SKM-1 treated with dmso at 0.1 percent for 144 hours (cell line): ENCODE measurements around the gene DYNLT5.
"Not testable (repeated sequence)": the region's sequence is repeated elsewhere in the genome, so short reads cannot be mapped to it uniquely, and the experiment has no call there.

Experiments used
- DNase-seq: peaks from one replicate; lab custom pipeline; 2025; ENCODE audit not compliant: unreplicated experiment; lab: John Stamatoyannopoulos, UW

Gene DYNLT5

DNA sequence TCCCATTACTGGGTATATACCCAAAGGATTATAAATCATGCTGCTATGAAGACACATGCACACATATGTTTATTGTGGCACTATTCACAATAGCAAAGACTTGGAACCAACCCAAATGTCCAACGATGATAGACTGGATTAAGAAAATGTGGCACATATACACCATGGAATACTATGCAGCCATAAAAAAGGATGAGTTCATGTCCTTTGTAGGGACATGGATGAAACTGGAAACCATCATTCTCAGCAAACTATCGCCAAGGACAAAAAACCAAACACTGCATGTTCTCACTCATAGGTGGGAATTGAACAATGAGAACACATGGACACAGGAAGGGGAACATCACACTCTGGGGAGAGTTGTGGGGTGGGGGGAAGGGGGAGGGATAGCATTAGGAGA lies 33.5 kb downstream of the DYNLT5 start:
- DNase-seq: not testable (repeated sequence)

DNA sequence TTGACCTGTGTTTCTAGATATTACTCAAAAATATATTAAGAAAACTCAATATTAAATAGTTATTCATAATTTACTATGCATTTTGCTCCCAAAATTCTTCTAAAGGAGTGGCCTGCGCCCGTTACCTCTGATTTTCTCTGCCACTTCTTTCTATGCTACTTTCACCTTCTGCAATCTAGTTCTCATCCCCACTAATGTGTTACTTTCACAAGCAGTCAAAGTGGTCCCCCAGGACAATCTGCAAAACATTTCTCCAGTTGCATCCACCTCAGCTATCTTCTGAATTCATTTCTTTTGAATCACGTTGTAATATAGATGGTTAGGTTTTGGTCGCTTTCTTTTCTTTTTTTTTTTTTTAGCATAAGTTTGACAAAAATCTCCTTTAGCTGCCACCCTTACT lies 35.4 kb downstream of the DYNLT5 start:
- no peak for DNase-seq

DNA sequence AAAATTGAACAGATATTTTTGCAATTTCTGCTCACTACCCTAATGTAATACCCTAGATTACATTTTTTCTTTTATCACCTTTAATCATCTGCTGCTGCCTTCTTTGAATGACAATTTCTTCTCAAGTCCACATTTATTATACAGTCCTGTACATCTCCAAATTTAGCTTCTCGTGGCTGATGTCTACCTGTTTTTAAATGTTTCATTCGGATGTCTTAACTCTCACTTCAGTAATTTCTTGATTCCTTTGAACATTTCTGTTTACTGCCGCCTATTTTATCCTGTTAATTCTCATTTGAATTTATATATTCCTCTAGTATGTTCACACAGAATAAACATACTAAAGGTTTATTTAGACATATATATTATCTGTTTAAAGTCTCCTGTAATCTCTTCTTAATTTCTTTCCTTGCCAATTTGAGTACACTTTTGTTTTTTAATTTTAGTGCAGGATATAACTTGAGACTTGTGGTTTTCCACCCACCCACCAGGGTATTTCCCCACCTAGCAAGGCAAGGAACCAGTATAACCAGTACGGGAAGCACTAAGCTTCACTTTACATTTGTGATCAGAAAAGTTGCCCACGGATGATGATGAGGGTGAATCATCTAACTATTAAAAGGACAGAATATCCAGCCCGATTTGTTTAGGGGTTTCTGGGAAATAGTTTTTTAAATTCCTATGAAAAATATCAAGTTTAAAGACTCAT lies 36.1 kb downstream of the DYNLT5 start:
- DNase-seq: no peak

DNA sequence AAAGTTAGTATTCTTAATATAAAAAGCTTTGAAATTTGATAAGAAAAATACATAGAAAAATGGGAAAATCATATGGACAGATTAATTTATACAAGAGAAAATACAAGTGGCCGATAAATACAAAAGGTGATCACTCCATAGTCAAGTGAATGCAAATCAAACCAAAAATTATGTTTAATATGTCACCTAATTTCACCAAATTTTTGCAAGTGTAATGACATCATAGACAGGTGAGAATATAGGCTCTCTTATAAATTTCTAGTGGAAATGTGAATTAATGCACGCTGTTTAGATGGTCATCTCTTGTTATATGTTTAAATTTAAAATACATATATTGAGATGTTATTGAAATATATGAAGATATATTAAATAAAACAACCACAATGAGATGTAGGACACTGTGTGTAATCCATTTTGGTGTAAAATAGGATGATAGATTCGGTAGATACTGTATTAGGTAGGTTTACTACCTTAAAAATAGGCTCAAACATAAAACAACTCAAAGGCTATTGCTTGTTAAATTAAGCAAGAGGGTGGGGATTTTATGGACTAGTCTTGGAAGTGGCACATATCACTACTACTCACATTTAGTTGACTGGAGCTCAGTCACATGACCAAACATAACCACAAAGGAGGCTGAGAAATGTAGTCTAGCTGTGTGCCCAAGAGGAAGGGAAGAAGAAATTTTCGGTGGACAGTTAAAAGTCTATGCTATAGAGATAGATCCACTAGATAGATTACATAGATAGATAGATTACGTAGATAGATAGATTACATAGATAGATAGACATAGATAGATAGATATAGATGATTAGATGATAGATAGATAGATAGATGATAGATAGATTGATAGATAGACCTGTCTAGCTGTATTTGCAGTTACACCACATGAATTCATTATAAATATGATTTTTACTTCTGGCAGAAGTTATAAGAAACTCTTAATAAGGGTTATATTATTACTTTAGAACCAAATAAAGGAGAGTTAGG lies 39.7 kb downstream of the DYNLT5 start:
- no peak for DNase-seq

DNA sequence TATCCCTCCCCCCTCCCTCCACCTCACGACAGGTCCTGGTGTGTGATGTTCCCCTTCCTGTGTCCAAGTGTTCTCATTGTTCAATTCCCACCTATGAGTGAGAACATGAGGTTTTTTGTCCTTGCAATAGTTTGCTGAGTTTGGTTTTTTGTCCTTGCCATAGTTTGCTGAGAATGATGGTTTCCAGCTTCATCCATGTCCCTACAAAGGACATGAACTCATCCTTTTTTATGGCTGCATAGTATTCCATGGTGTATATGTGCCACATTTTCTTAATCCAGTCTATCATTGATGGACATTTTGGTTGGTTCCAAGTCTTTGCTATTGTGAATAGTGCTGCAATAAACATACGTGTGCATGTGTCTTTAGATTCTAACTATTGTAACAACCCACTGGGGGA lies 43.6 kb downstream of the DYNLT5 start:
- DNase-seq: not testable (repeated sequence)

DNA sequence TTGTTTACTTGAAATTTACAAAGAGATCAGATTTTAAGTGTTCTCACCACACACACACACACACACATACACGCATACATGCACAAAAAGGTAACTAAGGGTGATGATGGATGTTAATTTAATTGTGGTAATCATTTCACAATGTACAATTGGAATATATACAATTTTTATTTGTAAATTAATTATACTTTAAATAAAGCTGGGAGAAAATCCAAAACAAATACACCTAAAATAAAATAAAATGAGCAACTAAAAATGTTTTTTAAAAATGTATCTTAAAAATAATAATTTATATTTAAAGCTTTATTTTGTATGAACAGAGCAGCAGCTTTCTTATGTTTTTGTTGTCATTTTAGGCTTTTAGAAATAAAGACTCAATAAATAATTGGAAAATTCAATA lies 57.0 kb downstream of the DYNLT5 start:
- no peak for DNase-seq

DNA sequence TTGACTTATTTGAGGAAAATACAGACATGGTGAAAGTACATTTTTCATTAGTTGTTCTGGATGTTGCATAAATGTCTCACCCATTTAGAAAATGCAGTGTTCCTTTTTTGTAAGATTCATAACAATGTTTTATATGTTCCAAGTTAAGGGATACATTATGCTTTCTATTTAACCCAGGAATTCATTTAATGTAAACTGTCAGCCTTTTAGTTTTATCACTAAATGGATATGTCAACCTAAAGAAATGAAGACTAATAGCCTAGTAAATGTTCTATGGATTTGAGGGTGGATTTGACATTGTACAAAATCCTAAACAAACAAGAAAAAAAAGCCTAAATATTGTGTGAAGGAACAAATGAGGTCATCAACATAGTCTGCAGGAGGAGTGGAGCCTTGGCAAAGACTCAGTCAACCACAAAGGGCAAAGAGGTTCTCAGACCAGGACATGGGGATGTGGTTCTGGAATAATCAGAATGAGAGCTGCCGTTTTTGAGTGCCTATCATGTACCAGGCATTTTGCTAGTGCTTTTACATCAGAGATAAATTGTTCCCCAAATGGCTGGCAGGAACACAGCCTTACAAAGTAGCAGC lies 57.6 kb downstream of the DYNLT5 start:
- DNase-seq: no peak

DNA sequence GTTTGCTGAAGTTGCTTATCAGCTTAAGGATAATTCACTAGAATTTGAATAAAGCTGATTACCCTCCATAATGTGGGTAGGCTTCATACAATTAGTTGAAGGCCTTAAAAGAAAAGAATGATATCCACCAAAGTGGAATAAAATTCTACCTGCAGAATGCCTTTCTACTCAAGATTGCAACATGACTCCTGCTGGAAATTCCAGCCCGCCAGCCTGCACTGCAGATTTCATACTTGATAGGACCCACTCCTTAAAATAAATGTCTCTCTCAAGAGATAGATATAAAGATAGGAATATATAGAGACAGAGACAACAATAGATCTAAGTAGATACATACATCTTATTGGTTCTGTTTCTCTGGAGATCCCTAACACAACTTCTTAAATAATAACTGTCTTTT lies 72.5 kb downstream of the DYNLT5 start:
- no peak for DNase-seq
